Measurements from ENCODE around the gene ACAN. TPM values are rescaled to one million over a fixed set of nuclear protein-coding genes. Genes with fewer than 3 reads are reported as not detected.

Gene ACAN
- polyA plus RNA-seq, 3 donors = 2.7 to 4.9 (median 4.8) TPM

GRCh38 chr15:88900309-88900981, 97.2 kb downstream of the ACAN start:
- no peak for DNase-seq (ENCODE audit: low read depth in 3 of 3, low spot score in 2 of 3)

- no peak for DNase-seq (ENCODE audit: low read depth in 3 of 3, low spot score in 2 of 3)
Measured at GRCh38 chr15:88900982-88901418, 97.8 kb downstream of the ACAN start.

GRCh38 chr15:88901508-88902220, 98.4 kb downstream of the ACAN start:
- no peak for DNase-seq (ENCODE audit: low read depth in 3 of 3, low spot score in 2 of 3)

GRCh38 chr15:88902221-88902835, 99.1 kb downstream of the ACAN start:
- DNase-seq (ENCODE audit: low read depth in 3 of 3, low spot score in 2 of 3) = no peak

GRCh38 chr15:88902846-88903245, 99.6 kb downstream of the ACAN start:
- no peak for DNase-seq (ENCODE audit: low read depth in 3 of 3, low spot score in 2 of 3)

GRCh38 chr15:88904257-88904623, 101.0 kb downstream of the ACAN start:
- no peak for DNase-seq (ENCODE audit: low read depth in 3 of 3, low spot score in 2 of 3)

- DNase-seq (ENCODE audit: low read depth in 3 of 3, low spot score in 2 of 3) = no peak
Measured at GRCh38 chr15:88904624-88905327, 101.5 kb downstream of the ACAN start.

- no peak for DNase-seq (ENCODE audit: low read depth in 3 of 3, low spot score in 2 of 3)
Measured at GRCh38 chr15:88905576-88905975, 102.3 kb downstream of the ACAN start.

- no peak for DNase-seq (ENCODE audit: low read depth in 3 of 3, low spot score in 2 of 3)
Measured at GRCh38 chr15:88906130-88906529, 102.9 kb downstream of the ACAN start.

GRCh38 chr15:88906551-88906950, 103.3 kb downstream of the ACAN start:
- DNase-seq (ENCODE audit: low read depth in 3 of 3, low spot score in 2 of 3) = no peak

- DNase-seq (ENCODE audit: low read depth in 3 of 3, low spot score in 2 of 3) = no peak
Measured at GRCh38 chr15:88907111-88907510, 103.9 kb downstream of the ACAN start.

- DNase-seq (ENCODE audit: low read depth in 3 of 3, low spot score in 2 of 3) = no peak
Measured at GRCh38 chr15:88908123-88908522, 104.9 kb downstream of the ACAN start.

- no peak for DNase-seq (ENCODE audit: low read depth in 3 of 3, low spot score in 2 of 3)
Measured at GRCh38 chr15:88908697-88909621, 105.7 kb downstream of the ACAN start.

- DNase-seq (ENCODE audit: low read depth in 3 of 3, low spot score in 2 of 3) = no peak
Measured at GRCh38 chr15:88909956-88910831, 107.0 kb downstream of the ACAN start.

- no peak for DNase-seq (ENCODE audit: low read depth in 3 of 3, low spot score in 2 of 3)
Measured at GRCh38 chr15:88911766-88912118, 108.5 kb downstream of the ACAN start.

GRCh38 chr15:88912500-88912921, 109.3 kb downstream of the ACAN start:
- DNase-seq (ENCODE audit: low read depth in 3 of 3, low spot score in 2 of 3) = no peak

GRCh38 chr15:88913017-88913849, 110.0 kb downstream of the ACAN start, which contains the start of gene MFGE8:
Gene MFGE8, minus strand, starts transcription at chr15:88913379. Its CDS starts 60 bp downstream, at chr15:88913319.
- DNase-seq (ENCODE audit: low read depth in 3 of 3, low spot score in 2 of 3) = no peak

- DNase-seq (ENCODE audit: low read depth in 3 of 3, low spot score in 2 of 3) = no peak
Measured at GRCh38 chr15:88913850-88914169, 110.6 kb downstream of the ACAN start.
